ENCODE results near the gene SYNDIG1.
"Not testable (repeated sequence)": the region's sequence is repeated elsewhere in the genome, so short reads cannot be mapped to it uniquely, and the experiment has no call there.

Gene SYNDIG1

DNA sequence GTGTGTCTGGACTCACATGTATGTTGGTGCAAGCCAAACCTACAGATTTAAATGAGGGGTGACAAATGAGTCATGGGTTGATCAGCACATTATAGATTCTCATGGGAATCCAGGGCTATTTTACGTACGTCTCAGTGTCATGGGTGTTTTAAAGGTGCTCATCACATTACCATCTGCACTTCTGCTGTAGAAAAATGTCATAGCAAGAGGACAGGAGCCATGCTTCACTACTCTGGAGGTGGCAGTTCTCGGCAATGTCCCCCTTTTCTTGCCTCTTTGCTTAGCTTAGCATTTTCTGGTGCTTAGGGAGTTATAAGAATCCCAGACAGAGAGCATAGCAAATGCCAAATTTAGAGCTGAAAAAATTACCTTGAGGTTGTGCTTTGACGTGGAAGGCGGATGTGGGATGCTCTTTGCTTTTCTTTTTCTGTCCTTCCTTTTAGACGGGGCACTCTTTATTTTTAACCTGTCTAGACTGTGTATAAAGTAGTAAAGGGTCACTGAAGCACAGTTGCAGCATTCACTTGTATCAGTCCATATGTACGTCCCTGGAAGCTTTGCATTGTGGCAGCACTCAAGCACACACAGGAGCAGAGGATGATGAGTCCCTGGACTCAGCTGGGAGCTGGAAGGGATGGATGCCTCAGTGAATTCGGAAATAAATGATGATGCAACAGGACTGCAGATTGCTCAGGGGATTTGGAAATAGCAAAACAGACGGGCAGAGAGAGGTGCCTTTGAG lies 139.7 kb downstream of the SYNDIG1 start:
- DNase-seq (ENCODE audit: low read depth, low spot score) = no peak

DNA sequence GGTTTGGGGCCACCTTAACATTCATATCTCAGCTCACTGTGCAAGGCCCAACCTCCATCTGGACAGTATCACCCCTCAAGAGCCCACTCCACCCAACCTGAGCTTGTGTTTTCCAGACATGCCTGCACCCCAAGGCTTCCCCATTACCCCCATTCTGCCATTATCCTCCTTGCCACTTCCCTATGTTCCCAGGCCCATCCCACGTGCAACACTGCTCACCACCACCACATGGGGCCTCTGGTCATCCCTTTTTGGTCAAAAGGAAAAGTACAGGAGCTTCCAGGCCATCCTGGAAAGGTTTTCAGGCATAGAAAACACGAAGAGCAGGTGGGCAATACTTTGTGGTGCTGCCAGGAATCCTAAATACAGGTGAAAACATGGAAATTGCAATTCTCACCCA lies 140.3 kb downstream of the SYNDIG1 start:
- no peak for DNase-seq (ENCODE audit: low read depth, low spot score)

DNA sequence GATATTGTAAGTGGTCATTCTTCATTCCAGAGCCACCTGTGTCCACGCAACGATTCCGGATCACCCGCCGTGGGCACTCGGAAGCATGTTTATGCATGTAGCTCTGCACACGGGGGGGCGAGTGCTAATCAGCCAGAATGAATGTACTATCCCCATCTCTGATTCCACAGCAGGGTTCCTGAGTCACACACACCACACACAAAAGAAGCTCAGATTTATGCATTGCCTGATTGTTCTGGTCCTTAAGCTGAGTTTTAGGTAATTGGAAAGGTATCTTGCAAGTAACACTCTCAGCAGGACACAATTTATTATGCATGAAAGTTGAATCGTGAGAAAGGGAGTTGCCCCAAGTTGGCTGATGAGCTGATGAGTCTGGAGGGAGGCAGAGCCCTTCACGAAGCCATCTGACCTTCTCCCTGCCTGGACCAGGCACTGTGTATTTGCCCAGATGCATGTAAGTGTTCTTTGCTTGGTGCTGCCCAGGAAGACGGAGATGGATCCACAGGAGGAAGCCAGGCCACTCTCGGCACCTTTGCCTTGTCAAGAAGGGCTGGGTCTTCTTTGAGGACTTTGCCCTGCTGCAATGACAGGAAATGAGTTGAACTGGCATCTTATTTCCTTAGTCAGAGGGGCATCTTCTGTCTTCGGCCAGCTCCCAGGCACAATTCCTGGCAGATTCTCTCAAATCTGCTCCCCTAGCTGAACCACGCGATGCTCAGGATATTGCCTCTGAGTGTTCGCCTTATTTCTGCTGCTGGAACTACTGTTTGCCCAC lies 141.1 kb downstream of the SYNDIG1 start:
- DNase-seq (ENCODE audit: low read depth, low spot score) = no peak

DNA sequence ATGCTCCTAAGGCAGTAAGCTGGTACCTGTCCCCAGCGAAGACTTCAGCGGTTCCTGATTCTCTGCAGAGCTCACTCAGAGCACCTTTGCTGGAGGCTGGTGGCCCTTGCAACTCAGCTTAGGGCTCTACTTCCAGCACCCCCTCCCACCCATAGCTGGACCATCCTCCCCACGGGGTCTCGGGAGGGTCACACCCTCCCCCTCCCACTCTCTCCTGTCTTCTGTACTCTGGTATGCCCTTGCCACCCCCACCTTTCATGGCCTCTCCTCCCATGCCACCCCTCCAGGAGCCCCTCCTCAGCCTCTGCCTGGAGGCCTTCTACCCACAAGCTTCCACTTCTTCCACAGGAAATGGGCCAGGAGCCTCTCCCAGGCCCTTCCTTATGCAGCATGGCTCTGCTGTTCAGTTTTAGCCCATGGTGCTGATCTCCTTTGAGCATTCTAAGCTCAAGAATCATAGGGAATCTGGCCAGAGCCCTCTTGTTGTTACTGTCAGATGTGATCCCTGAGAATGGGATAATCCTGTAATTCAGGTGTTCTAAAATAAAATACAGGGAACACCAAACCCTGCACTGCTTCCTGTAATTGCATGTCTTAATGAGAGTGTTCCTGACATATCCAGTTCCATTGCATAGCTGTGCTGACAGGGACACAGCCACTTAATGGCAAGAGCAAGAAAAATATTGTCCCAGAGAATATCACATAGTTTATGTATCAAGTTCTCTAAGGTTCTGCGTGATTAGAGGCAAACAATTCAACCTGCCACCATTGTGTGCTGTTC lies 142.1 kb downstream of the SYNDIG1 start:
- no peak for DNase-seq (ENCODE audit: low read depth, low spot score)

DNA sequence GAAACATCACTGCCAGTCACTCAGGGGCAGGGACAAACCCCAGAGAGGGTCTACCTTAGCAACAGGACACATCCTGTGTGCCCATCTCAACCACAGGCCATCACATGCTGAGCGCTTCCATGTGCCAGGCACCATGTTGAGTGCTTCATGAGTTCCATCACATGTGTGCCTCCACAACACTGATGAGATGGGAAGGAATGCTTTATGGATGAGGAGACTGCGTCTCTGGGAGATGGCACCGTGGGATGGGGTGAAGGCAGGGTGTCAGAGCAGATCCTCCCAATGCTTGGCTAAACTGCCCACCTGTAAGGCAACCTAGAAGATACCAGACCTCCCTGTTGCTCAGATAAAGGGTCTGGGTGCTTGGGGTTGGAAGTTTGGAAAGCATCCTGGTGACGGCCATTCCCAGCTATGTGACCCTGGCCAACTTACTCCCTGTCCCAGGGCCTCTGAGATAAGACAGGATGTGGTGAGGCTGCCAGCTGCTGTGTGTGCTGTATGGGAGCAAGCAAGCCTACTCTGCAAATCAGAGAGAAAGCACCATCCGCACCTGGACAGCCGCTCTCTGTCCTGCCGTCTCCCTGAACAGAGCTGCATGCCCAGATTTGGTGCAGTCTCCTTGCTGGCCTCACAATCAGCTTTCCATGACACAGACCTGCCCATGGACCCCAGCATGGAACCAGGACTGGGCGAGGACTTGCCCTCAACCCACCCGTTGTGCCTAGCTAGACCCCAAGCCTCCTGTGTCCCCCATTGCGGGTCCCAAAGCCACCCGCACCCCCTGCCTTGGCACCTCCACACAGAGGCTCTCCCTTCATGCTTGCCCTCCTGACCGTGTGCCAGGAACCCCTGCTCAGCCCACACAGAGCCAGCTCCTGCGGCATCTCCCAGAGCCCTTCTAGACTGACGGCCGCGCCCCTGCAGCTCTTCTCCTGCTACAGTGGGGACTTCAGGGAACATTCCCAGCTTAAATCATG lies 143.7 kb downstream of the SYNDIG1 start:
- no peak for DNase-seq (ENCODE audit: low read depth, low spot score)

DNA sequence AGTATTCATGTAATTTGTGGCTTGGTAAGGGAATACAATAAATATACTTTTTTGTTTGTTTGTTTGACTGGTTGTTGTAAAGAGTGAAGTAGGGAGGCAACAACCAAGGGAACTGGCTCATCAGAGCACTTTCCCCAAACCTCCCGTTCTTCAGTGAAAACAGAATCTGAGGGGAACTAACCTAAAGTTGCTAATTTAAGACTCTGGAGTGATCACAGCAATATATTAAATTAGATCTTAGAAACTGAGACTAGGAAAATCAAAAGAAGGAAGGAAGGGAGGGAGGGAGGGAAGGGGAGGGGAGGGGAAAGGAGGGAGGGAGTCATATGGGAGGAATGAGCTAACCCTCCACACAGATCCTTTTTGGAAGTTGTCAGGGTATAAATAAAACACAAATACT lies 144.9 kb downstream of the SYNDIG1 start:
- no peak for DNase-seq (ENCODE audit: low read depth, low spot score)

DNA sequence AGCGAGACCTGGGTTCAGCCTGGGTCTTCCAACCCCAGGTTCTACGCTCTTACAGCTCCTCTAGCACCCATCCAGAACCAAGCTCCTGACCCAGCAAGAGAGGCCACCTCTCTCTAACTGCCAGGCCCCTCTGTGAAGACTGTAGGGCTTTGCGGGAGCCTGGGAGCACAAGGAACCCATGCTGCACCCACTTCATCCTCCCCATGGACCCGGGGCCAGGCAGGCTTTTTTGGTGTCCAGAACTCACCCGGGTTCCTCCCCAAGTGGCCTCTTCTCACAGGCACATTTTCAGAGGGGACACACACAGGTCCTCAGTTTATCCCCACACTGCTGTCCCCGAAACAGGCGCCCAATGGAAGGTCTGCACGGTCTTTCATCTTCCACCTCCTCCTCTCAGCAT lies 145.9 kb downstream of the SYNDIG1 start:
- no peak for DNase-seq (ENCODE audit: low read depth, low spot score)

DNA sequence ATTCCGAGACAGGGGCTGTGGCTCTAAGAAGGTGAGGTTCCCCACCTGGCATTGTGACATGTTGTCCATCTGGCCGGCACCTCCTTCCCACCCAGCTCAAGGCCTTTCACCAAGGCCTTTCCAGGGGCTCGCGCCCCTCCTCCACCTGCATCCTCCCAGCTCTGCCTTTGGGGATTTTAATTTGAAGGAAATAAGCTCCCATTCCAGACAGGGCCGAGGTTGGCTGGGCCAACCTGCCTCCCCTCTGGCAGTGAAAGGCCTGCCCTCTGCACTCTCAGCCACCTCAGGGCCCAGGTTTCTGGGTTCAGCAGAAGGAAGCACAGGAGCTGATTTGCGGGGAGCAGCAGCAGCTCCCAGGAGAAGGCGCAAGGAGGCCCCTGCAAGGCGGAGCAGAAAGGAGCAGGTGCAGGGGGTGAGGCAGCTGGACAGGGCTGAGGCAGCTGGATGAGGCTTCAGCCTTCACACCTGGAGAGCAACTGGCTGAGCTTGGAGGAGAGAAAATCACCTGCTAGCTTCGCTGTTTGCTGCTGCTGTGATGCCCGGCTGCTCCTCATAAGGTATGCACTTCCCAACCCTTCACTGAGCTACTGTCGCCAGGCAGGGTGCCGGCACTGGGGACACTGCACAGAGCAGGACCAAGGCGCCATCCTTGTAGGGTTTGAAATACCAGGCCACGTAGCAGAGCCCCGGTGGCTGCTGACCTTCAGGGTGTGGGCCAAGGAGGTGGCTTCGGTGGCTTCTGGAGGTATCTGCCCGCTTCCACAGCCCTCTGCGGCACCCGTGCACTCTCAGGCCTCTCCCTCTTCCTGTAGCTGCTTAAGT lies 147.0 kb downstream of the SYNDIG1 start:
- DNase-seq (ENCODE audit: low read depth, low spot score) = no peak

DNA sequence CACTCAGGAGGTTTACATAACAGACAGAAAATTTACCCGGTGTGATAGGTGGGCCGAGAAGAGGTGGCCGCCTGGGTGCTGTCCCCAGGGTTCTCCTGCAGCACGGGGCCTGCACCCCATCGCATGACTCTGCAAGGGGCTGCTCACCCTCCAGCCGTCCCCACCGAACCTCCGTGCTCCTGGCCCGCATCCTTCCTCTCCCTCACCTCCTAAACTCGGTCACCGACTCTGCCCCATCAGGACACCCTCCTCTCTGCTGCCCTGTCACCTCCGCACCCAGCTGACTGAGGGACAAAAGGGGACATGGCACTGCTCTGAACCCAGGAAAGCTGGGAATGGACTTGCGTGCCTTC lies 147.6 kb downstream of the SYNDIG1 start:
- no peak for DNase-seq (ENCODE audit: low read depth, low spot score)

DNA sequence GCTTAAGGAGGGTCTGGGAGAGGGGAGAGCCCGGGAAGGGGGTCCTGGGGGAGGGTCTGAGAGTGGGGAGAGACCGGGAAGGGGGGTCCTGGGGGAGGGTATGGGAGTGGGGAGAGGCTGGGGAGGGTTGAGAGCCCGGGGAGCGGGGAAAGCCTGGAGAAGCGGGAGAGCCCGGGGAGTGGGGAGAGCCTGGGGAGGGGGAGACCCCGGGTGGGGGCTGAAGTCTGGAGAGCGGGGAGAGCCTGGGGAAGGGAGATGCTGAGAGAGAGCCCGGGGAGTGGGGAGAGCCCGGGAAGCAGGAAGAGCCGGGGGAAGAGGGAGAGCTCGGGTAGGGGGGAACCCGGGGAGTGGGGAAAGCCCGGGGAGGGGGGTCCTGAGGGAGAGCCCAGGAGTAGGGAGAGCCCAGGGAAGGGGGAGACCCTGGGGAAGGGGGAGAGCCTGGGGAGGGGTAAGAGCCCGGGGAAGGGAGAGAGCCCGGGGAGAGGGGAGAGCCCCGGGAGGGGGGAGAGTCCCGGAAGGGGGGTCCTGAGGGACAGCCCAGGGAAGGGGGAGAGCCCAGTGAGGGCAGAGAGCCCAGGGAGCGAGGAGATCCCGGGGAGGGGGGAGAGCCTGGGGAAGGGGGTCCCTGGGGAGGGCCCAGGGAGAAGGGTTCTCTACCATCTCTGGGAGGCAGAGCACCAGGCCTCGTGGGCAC lies 148.5 kb downstream of the SYNDIG1 start:
- DNase-seq (ENCODE audit: low read depth, low spot score) = no peak

DNA sequence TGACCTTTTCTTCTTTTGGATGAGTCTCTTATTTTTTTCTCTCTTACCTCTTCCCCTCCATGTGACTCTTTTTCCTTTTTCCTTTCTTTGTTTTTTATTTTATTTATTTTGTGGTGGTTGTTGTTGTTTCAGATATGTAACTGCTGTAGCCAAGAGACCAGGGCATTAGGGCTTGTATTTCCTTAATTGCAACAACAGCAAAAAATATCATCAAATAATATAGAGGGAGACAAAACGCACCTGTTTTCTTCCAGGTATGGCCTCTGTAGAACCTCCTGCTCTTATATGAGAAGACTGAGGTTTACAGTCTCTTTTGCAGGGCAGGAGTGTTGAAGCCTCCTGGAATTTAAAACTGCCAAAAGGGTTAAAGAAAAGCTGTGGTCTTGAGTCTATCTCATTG lies 149.3 kb downstream of the SYNDIG1 start:
- no peak for DNase-seq (ENCODE audit: low read depth, low spot score)

DNA sequence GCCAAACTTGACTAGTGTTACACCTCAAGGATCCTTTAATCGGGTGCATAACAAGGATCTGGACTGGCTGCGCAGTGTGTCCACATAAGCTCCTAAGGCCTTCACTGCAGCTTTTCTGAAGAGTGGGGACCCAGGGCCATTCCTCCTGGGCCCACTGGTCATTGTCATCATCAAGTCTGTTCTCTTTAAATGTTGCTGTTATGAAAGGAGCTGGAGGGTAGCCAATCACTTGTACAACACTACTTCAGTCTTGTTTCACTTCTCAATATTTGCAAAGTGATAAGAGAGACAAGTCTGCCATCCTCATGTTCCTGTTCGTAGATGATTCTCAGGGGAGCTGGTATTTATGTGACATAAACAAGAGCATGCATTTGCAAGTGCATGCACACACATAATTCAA lies 149.8 kb downstream of the SYNDIG1 start:
- no peak for DNase-seq (ENCODE audit: low read depth, low spot score)

DNA sequence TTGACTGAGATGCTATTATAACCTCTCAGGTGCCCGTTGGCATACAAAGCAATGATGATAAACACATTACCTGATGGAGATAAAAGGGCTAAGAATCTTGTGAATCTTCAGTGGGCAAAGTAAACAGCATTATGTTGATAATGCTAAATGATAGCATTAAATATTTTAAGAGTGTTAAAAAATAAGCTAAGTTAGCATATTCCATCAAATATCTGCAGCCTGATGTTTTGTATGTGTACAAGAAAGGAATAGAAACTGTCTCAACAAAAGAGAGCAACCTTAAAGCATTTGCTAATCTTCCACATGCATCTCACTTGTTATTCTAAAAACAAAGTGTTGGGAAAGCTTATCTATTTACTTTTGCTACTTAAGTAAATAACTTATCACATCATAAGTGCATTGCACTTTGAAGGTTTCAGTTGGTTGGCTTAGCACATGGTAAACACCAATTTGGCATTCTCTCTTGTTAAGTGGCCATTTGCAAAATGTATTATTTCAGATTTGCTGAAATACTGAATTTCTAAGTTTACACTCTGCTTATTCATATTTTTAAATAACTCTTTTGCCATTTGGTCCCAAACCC lies 151.6 kb downstream of the SYNDIG1 start:
- DNase-seq (ENCODE audit: low read depth, low spot score) = no peak

DNA sequence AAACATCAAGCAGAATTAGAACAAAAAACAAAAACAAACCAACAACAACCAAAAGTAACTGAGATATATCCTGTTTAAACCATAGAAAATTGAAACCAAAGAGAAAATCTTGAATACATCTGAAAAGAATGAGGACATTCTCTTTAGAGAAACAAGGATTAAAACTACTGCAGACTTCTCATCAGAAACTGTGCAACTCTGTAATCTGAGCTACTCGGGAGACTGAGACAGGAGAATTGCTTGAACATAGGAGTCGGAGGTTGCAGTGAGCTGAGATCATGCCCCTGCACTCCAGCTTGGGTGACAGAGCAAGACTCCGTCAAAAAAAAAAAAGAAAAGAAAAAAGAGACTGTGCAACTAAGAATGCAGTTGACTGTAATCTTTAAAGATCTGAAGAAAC lies 153.4 kb downstream of the SYNDIG1 start:
- no peak for DNase-seq (ENCODE audit: low read depth, low spot score)

DNA sequence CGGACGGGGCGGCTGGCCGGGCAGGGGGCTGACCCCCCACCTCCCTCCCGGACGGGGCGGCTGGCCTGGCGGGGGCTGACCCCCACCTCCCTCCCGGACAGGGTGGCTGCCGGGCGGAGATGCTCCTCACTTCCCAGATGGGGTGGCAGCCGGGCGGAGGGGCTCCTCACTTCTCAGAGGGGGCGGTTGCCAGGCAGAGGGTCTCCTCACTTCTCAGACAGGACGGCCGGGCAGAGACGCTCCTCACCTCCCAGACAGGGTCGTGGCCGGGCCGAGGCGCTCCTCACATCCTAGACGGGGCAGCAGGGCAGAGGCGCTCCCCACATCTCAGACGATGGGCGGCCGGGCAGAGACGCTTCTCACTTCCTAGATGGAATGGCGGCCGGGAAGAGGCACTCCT lies 156.7 kb downstream of the SYNDIG1 start:
- not testable (repeated sequence) for DNase-seq (ENCODE audit: low read depth, low spot score)

DNA sequence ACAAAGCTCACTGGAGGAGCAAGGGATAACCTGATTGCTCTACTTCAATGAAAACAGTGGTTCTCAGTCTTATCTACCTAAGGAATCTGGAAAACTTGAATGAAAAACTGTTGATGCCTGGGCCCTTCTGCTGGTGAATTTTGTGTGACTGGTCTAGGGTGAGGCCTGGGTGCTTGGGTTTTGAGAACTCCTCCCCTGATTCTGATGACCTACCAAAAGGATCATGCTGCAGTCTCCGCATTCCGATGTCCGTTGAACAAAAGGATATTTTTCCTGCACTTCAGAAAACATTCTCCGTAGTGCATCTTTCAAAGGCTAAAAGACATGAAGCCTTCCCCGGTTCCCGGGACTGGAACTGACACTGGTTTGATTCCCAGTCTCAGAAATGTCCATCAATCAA lies 157.9 kb downstream of the SYNDIG1 start:
- DNase-seq (ENCODE audit: low read depth, low spot score) = no peak

DNA sequence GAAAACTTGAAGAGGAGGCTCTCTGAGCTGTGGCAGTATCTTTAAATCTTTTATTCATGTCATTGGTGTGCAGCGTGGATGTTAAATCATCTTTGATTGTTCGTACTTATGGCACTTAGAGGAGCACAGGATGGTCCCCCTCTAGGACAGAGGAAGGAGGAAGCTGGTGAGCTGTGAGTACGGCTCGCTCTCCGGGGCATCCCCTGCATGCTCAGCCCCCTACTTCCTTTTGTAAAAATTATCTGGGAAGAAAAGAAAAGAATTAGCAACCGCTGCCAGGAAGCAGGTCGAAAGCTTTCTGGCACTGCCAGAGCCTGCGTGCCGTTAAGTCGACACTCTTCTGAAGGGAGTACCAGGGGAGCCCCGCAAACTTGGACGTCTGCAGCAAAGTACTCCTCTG lies 158.5 kb downstream of the SYNDIG1 start:
- no peak for DNase-seq (ENCODE audit: low read depth, low spot score)

DNA sequence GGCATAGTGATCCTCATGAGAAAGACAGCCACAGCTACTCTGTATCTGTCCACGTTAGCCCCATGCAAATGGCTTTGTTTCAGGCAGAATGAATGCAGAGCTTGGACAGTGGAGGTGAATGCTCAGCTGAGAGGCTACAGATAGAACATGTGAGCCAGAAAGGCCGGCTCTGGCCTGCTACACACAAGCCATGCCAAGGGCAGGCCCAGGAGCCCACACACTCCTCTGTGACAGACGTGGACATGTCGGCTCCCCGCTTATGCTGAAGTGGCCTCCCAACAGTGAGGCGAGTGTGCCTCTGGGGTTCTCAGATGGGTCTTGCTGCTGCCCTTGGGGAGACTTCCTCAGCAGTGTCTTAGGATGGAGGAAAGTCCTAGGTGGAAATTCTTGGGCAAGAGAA lies 159.6 kb downstream of the SYNDIG1 start:
- no peak for DNase-seq (ENCODE audit: low read depth, low spot score)

DNA sequence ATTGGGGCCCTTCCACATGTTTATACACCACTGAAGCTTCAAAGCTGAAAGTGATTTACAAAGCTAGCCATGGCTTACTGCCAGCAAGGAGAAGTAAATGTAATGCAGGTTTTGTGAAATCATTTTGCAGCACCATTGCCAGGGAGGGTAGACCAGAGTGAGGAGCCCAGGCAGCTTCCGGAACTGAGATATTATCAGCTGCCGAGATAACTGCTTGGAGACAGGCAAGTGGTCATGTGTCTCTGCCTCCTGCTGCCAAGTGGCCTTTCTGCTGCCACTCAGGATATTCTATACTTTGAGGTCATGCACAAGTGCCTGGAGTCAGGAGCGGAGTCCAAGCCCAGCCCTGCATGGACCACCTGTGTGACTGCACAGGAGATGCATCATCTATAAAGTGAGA lies 160.2 kb downstream of the SYNDIG1 start:
- DNase-seq (ENCODE audit: low read depth, low spot score) = no peak

All from activated CD4-positive, CD25-positive, alpha-beta regulatory T cell treated with anti-CD3 and anti-CD28 coated beads, Interleukin-2, amount 50 U/mL, for 16 hours (primary cell).